HepG2 (cell line): ENCODE measurements around the gene RRAD. TPM values are rescaled to one million over a fixed set of nuclear protein-coding genes. Genes with fewer than 3 reads are reported as not detected.

ENCODE experiments used
- HNRNPLL ChIP-seq: fragments of 200-400 bp; formaldehyde crosslinking; IDR thresholded peaks from 2 replicates; pipeline ENCODE4 v1.6.1; 2017; ENCODE audit warnings: mild to moderate bottlenecking, low read depth, low read length; ENCODE audit not compliant: poor library complexity, severe bottlenecking
- MYC ChIP-seq: sonication (generic); formaldehyde crosslinking; IDR thresholded peaks from 2 replicates; pipeline ENCODE4 v1.9.0; 2021; ENCODE audit warnings: missing genetic modification reagents, borderline replicate concordance
- SAFB2 ChIP-seq: sonication (generic); formaldehyde crosslinking; IDR thresholded peaks from 2 replicates; pipeline ENCODE4 v1.5.1; 2020; ENCODE audit warnings: missing genetic modification reagents, low read depth, mild to moderate bottlenecking, borderline replicate concordance
- ZFP37 ChIP-seq: sonication (generic); formaldehyde crosslinking; IDR thresholded peaks from 2 replicates; pipeline ENCODE4 v1.4.0; 2020; ENCODE audit warnings: missing genetic modification reagents, borderline replicate concordance
- ZNF282 ChIP-seq: fragments of 450-650 bp; IDR thresholded peaks from 2 replicates; pipeline ENCODE4 v1.6.1; 2018; ENCODE audit not compliant: partially characterized antibody
- ZNF501 ChIP-seq: sonication (generic); formaldehyde crosslinking; IDR thresholded peaks from 2 replicates; pipeline ENCODE4 v1.5.1; 2020; ENCODE audit warnings: mild to moderate bottlenecking, moderate library complexity, missing genetic modification reagents
- ZNF724P ChIP-seq: sonication (generic); formaldehyde crosslinking; IDR thresholded peaks from 2 replicates; pipeline ENCODE4 v1.8.0; 2022; ENCODE audit warnings: missing genetic modification reagents, borderline replicate concordance
- polyA plus RNA-seq, 8 experiments: library from polyadenylated mRNA; depleted of rRNA in 3 of 8; stranded (reverse) in 7 of 8; unstranded in 1 of 8; fragments of >200 nt; fragmentation: Illumina TruSeq in 4 of 8; extraction: Trizol in 4 of 8; gene quantifications; 2 replicates each; pipeline versions ENCODE4 v1.2.1 to v1.2.3, GENCODE V29; 2011 to 2016; ENCODE audit warnings: low read depth in 4 of 8, missing spikeins in 1 of 8, mixed read lengths in 1 of 8; ENCODE audit not compliant: insufficient read depth in 1 of 8
- total RNA-seq, 5 experiments: library from RNA; depleted of rRNA; stranded (reverse); fragments of >200 nt; fragmentation: Illumina TruSeq; extraction: Trizol; gene quantifications; 2 replicates each; pipeline ENCODE4 v1.2.3, GENCODE V29; 2016; ENCODE audit warnings: low read depth in 1 of 5
- TF ChIP-seq, protein P1 (sequence below): sonication (generic); formaldehyde crosslinking; IDR thresholded peaks from 2 replicates; pipeline ENCODE4 v1.8.1; 2023; ENCODE audit warnings: mild to moderate bottlenecking, missing genetic modification reagents, borderline replicate concordance
- TF ChIP-seq, protein P2 (sequence below): sonication (generic); formaldehyde crosslinking; IDR thresholded peaks from 2 replicates; pipeline ENCODE4 v1.9.0; 2021; ENCODE audit warnings: mild to moderate bottlenecking, missing genetic modification reagents
- TF ChIP-seq, protein P3 (sequence below): sonication (generic); formaldehyde crosslinking; IDR thresholded peaks from 2 replicates; pipeline ENCODE4 v1.9.0; 2022; ENCODE audit warnings: low read depth, missing genetic modification reagents
- TF ChIP-seq, protein P4 (sequence below): sonication (generic); formaldehyde crosslinking; IDR thresholded peaks from one replicate; pipeline ENCODE4 v1.5.1; 2020; ENCODE audit warnings: mild to moderate bottlenecking, missing genetic modification reagents; ENCODE audit errors: not compliant biosample characterization

Gene RRAD
- total and polyA plus RNA-seq, 2 of the 13 experiments (the other 11 are each of a cell fraction or from before 2014, with no cell fraction given), result 0.80 to 1.1 TPM

DNA sequence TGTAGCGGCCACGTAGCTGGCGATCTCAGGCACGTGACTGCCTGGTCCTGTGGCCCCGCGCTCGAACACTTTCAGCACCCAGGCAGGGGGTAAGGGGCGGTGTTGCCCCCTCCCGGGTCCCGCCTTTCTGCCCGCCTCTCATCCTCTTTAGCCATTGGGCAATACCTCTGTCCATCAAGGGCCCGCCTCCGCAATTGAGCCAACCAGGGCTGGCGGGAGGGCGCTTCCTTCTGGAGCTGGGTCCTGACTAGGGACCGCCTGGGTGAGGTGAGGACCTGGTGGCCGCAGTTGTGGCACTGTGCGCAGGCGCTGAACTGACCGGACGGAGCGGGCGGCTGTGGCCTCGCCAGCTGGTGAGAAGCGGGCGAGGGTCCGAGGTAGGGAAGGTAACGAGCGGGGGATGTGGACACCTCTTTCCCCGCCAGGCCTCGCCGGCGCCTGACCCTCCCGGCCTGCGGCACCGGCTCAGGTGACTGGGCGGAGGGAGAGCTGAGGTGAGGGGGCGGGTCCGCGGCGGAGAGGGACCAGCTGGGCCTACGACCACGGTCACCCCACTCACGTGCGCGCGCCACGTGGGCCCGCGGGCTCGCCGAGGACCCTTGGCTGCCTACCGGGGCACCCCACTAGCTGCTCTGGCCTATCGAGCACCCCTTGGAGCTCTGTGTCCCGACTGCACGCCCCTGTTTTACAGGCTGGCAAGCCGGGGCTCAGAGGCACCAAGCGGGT is 44.9 kb downstream of the RRAD start, which contains the start of gene PDP2 (continued):
- TF ChIP-seq SAFB2 (CRISPR knock-in tag) (peak; percentile 97), ZNF724P (CRISPR knock-in tag) (no peak; the same call in 1 of the 2 replicates), ZNF282 (no peak), ZFP37 (CRISPR knock-in tag) (peak; percentile 92; the same call in 1 of the 2 replicates), ZNF501 (CRISPR knock-in tag) (peak; percentile 93), MYC (CRISPR knock-in tag) (peak; percentile 98), HNRNPLL (peak; percentile 79)
- TF ChIP-seq, protein P1, sequence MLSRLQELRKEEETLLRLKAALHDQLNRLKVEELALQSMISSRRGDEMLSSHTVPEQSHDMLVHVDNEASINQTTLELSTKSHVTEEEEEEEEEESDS (CRISPR knock-in tag), result no peak
- TF ChIP-seq, protein P2, sequence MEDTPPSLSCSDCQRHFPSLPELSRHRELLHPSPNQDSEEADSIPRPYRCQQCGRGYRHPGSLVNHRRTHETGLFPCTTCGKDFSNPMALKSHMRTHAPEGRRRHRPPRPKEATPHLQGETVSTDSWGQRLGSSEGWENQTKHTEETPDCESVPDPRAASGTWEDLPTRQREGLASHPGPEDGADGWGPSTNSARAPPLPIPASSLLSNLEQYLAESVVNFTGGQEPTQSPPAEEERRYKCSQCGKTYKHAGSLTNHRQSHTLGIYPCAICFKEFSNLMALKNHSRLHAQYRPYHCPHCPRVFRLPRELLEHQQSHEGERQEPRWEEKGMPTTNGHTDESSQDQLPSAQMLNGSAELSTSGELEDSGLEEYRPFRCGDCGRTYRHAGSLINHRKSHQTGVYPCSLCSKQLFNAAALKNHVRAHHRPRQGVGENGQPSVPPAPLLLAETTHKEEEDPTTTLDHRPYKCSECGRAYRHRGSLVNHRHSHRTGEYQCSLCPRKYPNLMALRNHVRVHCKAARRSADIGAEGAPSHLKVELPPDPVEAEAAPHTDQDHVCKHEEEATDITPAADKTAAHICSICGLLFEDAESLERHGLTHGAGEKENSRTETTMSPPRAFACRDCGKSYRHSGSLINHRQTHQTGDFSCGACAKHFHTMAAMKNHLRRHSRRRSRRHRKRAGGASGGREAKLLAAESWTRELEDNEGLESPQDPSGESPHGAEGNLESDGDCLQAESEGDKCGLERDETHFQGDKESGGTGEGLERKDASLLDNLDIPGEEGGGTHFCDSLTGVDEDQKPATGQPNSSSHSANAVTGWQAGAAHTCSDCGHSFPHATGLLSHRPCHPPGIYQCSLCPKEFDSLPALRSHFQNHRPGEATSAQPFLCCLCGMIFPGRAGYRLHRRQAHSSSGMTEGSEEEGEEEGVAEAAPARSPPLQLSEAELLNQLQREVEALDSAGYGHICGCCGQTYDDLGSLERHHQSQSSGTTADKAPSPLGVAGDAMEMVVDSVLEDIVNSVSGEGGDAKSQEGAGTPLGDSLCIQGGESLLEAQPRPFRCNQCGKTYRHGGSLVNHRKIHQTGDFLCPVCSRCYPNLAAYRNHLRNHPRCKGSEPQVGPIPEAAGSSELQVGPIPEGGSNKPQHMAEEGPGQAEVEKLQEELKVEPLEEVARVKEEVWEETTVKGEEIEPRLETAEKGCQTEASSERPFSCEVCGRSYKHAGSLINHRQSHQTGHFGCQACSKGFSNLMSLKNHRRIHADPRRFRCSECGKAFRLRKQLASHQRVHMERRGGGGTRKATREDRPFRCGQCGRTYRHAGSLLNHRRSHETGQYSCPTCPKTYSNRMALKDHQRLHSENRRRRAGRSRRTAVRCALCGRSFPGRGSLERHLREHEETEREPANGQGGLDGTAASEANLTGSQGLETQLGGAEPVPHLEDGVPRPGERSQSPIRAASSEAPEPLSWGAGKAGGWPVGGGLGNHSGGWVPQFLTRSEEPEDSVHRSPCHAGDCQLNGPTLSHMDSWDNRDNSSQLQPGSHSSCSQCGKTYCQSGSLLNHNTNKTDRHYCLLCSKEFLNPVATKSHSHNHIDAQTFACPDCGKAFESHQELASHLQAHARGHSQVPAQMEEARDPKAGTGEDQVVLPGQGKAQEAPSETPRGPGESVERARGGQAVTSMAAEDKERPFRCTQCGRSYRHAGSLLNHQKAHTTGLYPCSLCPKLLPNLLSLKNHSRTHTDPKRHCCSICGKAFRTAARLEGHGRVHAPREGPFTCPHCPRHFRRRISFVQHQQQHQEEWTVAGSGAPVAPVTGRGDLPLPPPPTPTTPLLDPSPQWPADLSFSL (CRISPR knock-in tag), result no peak
- TF ChIP-seq, protein P3, sequence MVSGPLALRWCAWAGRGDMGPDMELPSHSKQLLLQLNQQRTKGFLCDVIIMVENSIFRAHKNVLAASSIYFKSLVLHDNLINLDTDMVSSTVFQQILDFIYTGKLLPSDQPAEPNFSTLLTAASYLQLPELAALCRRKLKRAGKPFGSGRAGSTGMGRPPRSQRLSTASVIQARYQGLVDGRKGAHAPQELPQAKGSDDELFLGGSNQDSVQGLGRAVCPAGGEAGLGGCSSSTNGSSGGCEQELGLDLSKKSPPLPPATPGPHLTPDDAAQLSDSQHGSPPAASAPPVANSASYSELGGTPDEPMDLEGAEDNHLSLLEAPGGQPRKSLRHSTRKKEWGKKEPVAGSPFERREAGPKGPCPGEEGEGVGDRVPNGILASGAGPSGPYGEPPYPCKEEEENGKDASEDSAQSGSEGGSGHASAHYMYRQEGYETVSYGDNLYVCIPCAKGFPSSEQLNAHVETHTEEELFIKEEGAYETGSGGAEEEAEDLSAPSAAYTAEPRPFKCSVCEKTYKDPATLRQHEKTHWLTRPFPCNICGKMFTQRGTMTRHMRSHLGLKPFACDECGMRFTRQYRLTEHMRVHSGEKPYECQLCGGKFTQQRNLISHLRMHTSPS (CRISPR knock-in tag), result peak; percentile 57
- TF ChIP-seq, protein P4, sequence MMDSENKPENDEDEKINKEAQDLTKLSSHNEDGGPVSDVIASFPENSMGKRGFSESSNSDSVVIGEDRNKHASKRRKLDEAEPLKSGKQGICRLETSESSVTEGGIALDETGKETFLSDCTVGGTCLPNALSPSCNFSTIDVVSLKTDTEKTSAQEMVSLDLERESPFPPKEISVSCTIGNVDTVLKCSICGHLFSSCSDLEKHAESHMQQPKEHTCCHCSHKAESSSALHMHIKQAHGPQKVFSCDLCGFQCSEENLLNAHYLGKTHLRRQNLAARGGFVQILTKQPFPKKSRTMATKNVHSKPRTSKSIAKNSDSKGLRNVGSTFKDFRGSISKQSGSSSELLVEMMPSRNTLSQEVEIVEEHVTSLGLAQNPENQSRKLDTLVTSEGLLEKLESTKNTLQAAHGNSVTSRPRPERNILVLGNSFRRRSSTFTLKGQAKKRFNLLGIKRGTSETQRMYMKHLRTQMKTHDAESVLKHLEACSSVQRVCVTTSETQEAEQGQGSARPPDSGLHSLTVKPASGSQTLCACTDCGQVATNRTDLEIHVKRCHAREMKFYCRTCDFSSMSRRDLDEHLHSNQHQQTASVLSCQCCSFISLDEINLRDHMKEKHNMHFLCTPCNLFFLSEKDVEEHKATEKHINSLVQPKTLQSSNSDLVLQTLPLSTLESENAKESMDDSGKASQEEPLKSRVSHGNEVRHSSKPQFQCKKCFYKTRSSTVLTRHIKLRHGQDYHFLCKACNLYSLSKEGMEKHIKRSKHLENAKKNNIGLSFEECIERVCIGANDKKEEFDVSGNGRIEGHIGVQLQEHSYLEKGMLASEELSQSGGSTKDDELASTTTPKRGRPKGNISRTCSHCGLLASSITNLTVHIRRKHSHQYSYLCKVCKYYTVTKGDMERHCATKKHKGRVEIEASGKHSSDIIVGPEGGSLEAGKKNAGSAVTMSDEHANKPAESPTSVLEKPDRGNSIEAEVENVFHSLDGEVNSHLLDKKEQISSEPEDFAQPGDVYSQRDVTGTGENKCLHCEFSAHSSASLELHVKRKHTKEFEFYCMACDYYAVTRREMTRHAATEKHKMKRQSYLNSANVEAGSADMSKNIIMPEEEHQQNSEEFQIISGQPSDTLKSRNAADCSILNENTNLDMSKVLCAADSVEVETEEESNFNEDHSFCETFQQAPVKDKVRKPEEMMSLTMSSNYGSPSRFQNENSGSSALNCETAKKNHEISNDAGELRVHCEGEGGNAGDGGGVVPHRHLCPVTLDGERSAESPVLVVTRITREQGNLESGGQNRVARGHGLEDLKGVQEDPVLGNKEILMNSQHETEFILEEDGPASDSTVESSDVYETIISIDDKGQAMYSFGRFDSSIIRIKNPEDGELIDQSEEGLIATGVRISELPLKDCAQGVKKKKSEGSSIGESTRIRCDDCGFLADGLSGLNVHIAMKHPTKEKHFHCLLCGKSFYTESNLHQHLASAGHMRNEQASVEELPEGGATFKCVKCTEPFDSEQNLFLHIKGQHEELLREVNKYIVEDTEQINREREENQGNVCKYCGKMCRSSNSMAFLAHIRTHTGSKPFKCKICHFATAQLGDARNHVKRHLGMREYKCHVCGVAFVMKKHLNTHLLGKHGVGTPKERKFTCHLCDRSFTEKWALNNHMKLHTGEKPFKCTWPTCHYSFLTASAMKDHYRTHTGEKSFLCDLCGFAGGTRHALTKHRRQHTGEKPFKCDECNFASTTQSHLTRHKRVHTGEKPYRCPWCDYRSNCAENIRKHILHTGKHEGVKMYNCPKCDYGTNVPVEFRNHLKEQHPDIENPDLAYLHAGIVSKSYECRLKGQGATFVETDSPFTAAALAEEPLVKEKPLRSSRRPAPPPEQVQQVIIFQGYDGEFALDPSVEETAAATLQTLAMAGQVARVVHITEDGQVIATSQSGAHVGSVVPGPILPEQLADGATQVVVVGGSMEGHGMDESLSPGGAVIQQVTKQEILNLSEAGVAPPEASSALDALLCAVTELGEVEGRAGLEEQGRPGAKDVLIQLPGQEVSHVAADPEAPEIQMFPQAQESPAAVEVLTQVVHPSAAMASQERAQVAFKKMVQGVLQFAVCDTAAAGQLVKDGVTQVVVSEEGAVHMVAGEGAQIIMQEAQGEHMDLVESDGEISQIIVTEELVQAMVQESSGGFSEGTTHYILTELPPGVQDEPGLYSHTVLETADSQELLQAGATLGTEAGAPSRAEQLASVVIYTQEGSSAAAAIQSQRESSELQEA (CRISPR knock-in tag), result peak; percentile 98
